ENCODE measurements around the gene LGR4. TPM values are rescaled to one million over a fixed set of nuclear protein-coding genes. Genes with fewer than 3 reads are reported as not detected.

Gene LGR4
- total RNA-seq, 2 experiments from 2014 or later: 0.12 to 0.29 TPM

DNA sequence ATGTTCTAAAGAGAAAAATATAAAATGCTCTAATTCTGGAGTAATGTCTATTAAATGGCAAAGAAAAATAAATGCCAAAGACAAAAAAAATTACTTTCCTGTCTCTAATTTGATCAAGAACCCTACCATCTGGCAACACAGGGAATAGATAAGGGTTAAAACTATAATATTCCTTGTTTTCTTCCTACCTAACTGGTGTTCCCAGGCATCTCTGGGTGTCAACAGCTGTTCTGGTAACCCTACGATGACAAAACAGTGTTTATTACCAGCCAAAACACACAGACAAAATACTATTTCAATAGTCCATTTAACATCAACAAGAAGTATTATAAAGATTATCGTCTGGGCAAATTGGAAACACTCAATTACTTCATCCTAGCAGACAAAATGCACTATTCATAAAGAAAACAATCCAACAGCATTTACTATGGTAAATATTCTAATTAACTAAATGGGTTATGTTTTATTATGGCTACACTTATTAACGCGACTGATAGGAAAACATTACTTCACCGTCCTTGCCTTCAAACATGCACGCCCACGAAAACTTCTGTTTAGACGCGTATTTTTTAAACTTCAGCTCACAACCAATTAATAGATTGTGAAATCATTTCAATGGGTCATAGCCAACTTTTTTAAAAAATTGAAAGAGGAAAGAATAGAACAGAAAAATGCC lies 50.6 kb downstream of the LGR4 start:
- ChIA-PET CTCF (no interaction called here), POLR2A (no interaction called here)
- DNase-seq: no peak
- no peaks in the 10 kb centered on the region for H3K9me3 Mint-ChIP-seq
- H3K4me1 Mint-ChIP-seq: no peaks in the 10 kb centered on the region
- no peak overlapping the region for H3K4me3 Mint-ChIP-seq
- H3K36me3 Mint-ChIP-seq (ENCODE audit: low read depth): no peaks in the 10 kb centered on the region
- no peak overlapping the region for H3K27ac Mint-ChIP-seq
- no peaks in the 10 kb centered on the region for H3K27me3 Mint-ChIP-seq

DNA sequence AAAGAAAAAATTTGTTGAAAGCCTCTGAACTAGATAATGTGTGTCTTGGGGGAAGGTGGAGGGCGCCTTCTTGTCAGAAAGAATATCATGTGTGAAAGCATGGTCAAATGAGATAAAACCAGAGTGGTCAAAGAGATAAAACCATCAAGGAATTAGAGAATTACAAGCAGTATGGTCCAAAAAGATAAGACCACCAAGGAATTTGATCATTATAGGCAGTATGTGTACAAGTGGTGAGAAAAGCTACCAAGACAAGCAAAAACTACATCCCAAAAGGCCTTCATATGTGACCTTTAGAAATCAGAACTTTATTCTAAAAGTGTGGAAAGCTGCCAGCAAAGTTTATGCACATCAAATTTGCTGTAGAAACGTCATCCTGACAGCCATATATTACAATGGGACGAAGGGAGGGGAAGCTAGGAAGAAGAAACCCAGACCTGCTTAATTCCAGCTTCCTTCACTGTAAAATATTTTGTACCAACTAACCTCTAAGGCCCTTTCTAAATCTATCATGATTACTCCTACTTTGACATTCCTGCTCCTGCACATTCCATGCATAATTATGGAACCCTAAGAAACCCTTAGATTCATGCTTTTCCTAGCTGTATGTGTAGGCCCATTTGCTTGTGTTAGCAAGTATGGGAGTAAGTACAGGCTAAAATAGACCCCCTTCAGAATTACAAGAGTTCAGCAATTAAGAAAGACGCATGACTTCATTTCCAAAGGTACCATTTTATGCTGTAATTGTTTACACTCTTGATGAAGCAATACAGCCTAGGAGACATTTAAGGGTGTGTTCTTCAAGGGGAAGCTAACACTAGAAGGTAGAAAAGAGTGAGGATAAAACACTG lies 51.6 kb downstream of the LGR4 start:
- DNase-seq: no peak
- Mint-ChIP-seq H3K27me3 (no peaks in the 10 kb centered on the region), H3K4me1 (no peaks in the 10 kb centered on the region), H3K36me3 (ENCODE audit: low read depth) (no peaks in the 10 kb centered on the region), H3K9me3 (no peaks in the 10 kb centered on the region), H3K4me3 (no peak overlapping the region), H3K27ac (no peak overlapping the region)
- CTCF ChIA-PET: interaction anchor here (0.6 kb wide), 1 partner anchor 39 kb away, joined by 4 read pairs; no protein-coding TSS in a partner anchor
- POLR2A ChIA-PET: no interaction called here

GRCh38 chr11:27420217-27420616 lies 52.4 kb downstream of the LGR4 start:
- Mint-ChIP-seq H3K4me3 (no peak overlapping the region), H3K9me3 (no peaks in the 10 kb centered on the region), H3K27me3 (no peaks in the 10 kb centered on the region), H3K36me3 (ENCODE audit: low read depth) (no peaks in the 10 kb centered on the region), H3K27ac (no peak overlapping the region), H3K4me1 (no peaks in the 10 kb centered on the region)
- ChIA-PET CTCF (no interaction called here), POLR2A (no interaction called here)
- DNase-seq: no peak

- Mint-ChIP-seq H3K27me3 (no peaks in the 10 kb centered on the region), H3K27ac (no peak overlapping the region), H3K4me3 (no peak overlapping the region), H3K9me3 (no peaks in the 10 kb centered on the region), H3K36me3 (ENCODE audit: low read depth) (no peaks in the 10 kb centered on the region), H3K4me1 (no peaks in the 10 kb centered on the region)
- CTCF ChIA-PET: no interaction called here
- DNase-seq: no peak
- POLR2A ChIA-PET: no interaction called here
Measured at GRCh38 chr11:27418356-27418755, 54.2 kb downstream of the LGR4 start.

DNA sequence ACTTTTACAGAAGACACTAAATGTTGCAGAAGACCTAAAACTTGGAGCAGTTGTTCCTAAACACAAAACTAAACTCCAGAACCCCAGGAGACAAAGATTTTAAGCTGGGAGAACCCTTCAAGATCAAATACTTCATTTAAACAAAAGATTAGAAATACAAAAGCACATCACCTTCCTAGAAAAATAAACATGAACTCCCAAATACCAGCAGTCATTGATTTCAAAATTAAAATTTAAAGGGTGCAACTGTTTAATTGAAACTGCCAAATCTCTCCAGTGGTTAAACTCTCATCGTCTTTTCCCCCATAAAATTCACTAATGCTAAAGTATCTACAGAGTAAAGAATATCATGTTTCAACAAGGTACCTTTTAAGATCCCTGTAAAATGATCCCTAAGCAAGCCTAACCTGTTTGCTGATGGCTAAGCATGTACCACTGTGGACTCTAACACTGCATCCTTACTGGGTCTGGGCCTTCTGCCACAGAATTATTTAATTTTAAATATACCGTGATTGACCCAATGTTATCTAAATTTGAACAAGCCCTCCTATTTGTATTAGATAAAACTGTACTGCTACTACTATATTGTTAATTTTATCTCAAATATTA lies 55.9 kb downstream of the LGR4 start:
- Mint-ChIP-seq H3K9me3 (no peaks in the 10 kb centered on the region), H3K4me1 (no peaks in the 10 kb centered on the region), H3K27ac (no peak overlapping the region), H3K36me3 (ENCODE audit: low read depth) (no peaks in the 10 kb centered on the region), H3K4me3 (no peak overlapping the region), H3K27me3 (no peaks in the 10 kb centered on the region)
- CTCF ChIA-PET: no interaction called here
- no peak for DNase-seq
- POLR2A ChIA-PET: no interaction called here

DNA sequence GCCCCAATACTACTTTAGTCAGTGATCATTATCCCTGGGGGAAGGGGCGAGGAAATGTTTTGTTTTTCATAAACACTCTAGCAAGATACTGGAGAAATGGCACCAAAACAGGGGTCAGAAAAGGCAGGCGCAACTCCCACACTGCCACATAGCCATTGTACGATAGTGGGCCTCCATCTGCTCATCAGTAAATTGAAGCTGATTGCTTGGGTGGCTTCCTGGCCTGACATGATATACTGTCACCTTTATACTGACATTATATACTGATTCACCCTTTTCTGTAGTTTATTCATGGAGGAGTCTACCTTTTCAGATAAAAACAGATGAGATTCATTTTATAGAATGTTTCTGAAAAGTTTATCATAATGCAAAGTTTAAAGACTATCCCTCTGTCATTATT lies 57.9 kb downstream of the LGR4 start:
- H3K4me1 Mint-ChIP-seq: no peaks in the 10 kb centered on the region
- CTCF ChIA-PET: no interaction called here
- POLR2A ChIA-PET: no interaction called here
- H3K36me3 Mint-ChIP-seq (ENCODE audit: low read depth): no peaks in the 10 kb centered on the region
- no peaks in the 10 kb centered on the region for H3K9me3 Mint-ChIP-seq
- H3K27me3 Mint-ChIP-seq: no peaks in the 10 kb centered on the region
- no peak overlapping the region for H3K27ac Mint-ChIP-seq
- no peak overlapping the region for H3K4me3 Mint-ChIP-seq
- DNase-seq: no peak

DNA sequence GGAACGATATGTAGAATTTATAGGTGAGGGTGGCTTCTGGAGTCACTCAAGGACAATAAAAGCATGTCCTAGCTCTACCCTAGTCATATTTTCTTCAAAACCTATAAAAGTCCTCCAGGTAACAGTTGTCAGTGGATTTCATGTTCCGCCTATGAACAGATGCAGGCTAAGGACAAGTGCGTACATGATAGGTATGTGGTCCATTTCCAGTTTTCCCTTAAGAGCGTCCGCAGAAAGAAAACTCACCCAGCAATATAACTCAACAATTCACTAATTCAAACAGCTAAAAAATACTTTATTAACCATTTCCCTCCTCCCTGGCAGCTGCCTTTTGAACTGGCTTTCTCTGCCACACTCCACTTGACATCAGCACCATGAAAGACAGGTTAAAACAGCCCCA lies 59.4 kb downstream of the LGR4 start:
- Mint-ChIP-seq H3K4me1 (no peaks in the 10 kb centered on the region), H3K27me3 (no peaks in the 10 kb centered on the region), H3K27ac (no peak overlapping the region), H3K9me3 (no peaks in the 10 kb centered on the region), H3K4me3 (no peak overlapping the region), H3K36me3 (ENCODE audit: low read depth) (no peaks in the 10 kb centered on the region)
- DNase-seq: no peak
- POLR2A ChIA-PET: interaction anchor here (0.6 kb wide), 1 partner anchor 24 kb away, joined by 3 read pairs; no protein-coding TSS in a partner anchor
- CTCF ChIA-PET: no interaction called here

DNA sequence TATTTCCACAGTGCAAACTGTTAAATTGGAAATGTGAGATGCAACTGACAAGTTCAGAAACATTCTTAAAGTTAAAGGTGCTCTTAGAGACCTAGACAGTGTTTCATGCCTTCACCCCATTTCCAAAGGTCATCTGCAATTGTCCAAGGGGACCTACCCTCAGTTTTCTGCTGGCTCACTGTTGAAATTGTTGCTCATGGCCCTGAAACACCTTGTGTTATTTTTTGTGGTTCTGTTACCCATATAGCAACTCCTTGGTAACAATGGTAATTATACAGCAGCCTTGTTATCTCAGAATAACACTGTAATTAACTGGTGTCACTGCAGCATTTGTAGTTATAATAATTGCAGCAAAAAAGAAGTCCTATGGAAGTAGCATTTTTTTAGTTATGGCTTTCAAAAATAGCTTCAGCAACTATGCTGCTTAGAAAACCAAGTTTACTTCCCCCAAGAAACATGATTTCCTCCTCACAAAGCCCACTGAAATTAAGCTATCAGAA lies 60.3 kb downstream of the LGR4 start:
- ChIA-PET POLR2A (no interaction called here), CTCF (no interaction called here)
- no peaks in the 10 kb centered on the region for H3K27me3 Mint-ChIP-seq
- no peaks in the 10 kb centered on the region for H3K36me3 Mint-ChIP-seq (ENCODE audit: low read depth)
- H3K27ac Mint-ChIP-seq: no peak overlapping the region
- H3K4me3 Mint-ChIP-seq: no peak overlapping the region
- no peaks in the 10 kb centered on the region for H3K4me1 Mint-ChIP-seq
- no peaks in the 10 kb centered on the region for H3K9me3 Mint-ChIP-seq
- no peak for DNase-seq

- CTCF ChIA-PET: no interaction called here
- Mint-ChIP-seq H3K4me3 (no peak overlapping the region), H3K36me3 (ENCODE audit: low read depth) (no peaks in the 10 kb centered on the region), H3K27ac (no peak overlapping the region), H3K9me3 (no peaks in the 10 kb centered on the region), H3K4me1 (no peaks in the 10 kb centered on the region), H3K27me3 (no peaks in the 10 kb centered on the region)
- DNase-seq: no peak
- POLR2A ChIA-PET: no interaction called here
Measured at GRCh38 chr11:27411328-27411727, 61.3 kb downstream of the LGR4 start.

- H3K4me3 Mint-ChIP-seq: no peak overlapping the region
- DNase-seq: no peak
- POLR2A ChIA-PET: no interaction called here
- no peak overlapping the region for H3K27ac Mint-ChIP-seq
- H3K27me3 Mint-ChIP-seq: no peaks in the 10 kb centered on the region
- H3K36me3 Mint-ChIP-seq (ENCODE audit: low read depth): no peaks in the 10 kb centered on the region
- no peaks in the 10 kb centered on the region for H3K4me1 Mint-ChIP-seq
- CTCF ChIA-PET: no interaction called here
- no peaks in the 10 kb centered on the region for H3K9me3 Mint-ChIP-seq
Measured at GRCh38 chr11:27410272-27410671, 62.3 kb downstream of the LGR4 start.

GRCh38 chr11:27409742-27410141 lies 62.8 kb downstream of the LGR4 start:
- CTCF ChIA-PET: no interaction called here
- H3K4me1 Mint-ChIP-seq: no peaks in the 10 kb centered on the region
- H3K4me3 Mint-ChIP-seq: no peak overlapping the region
- H3K36me3 Mint-ChIP-seq (ENCODE audit: low read depth): no peaks in the 10 kb centered on the region
- POLR2A ChIA-PET: no interaction called here
- no peak for DNase-seq
- H3K27me3 Mint-ChIP-seq: no peaks in the 10 kb centered on the region
- no peaks in the 10 kb centered on the region for H3K9me3 Mint-ChIP-seq
- no peak overlapping the region for H3K27ac Mint-ChIP-seq

DNA sequence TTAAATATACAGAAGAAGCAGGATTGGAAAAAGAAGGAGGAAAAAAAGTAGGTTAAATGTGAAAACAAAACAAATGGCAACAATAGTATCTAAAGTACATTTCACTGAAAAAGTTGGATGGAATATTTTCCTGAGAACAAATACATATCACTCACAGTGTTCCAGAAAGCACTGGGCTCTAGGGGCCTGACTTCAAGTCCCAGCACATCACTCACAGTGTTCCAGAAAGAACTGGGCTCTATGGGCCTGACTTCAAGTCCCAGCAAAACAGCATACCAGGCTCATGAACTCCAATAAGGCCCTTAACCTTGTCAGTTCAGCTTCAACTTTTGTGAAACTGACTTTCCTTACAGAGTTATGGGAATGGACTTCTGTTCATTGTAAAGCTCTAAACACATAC lies 63.5 kb downstream of the LGR4 start:
- no peaks in the 10 kb centered on the region for H3K9me3 Mint-ChIP-seq
- DNase-seq: no peak
- POLR2A ChIA-PET: no interaction called here

DNA sequence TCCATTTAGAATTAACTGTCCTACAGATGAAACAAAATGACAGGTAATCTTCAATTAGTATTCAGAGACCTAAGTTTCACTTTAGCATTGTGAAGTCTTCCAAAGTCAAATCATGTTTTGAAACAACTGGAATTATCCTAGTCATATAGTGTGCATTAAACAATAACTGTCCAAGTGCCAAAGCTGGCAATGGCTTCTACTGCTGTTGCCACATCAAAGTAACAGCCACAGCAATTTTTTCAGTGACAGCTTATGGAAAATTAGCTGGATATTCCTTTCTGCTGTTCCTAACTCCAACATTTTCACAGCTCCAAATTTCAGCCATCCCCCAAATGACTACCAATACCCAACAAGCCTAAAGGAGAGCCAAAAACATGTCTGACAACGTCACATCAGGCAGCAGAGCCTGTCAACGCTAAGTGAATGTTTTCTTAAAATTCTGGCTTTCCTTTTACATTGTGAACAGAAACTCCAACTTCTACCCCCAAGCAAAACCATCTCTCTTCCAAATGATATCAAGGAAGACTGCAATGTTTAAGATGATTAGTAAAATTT lies 64.3 kb downstream of the LGR4 start:
- Mint-ChIP-seq H3K9me3 (no peaks in the 10 kb centered on the region), H3K27me3 (no peaks in the 10 kb centered on the region), H3K36me3 (ENCODE audit: low read depth) (no peaks in the 10 kb centered on the region), H3K27ac (no peak overlapping the region), H3K4me3 (no peak overlapping the region), H3K4me1 (no peaks in the 10 kb centered on the region)
- DNase-seq: no peak
- CTCF ChIA-PET: no interaction called here
- POLR2A ChIA-PET: no interaction called here

More for the DNA sequence above, 63.5 kb downstream of the LGR4 start:
- Mint-ChIP-seq H3K36me3 (ENCODE audit: low read depth) (no peaks in the 10 kb centered on the region), H3K4me1 (no peaks in the 10 kb centered on the region), H3K27ac (no peak overlapping the region), H3K4me3 (no peak overlapping the region), H3K27me3 (no peaks in the 10 kb centered on the region)
- CTCF ChIA-PET: no interaction called here
